GOT3 (cell line): ENCODE data around the gene FRY.

ENCODE experiments used
- DNase-seq: peaks from one replicate; lab custom pipeline; 2025; ENCODE audit warnings: mixed read lengths; lab: John Stamatoyannopoulos, UW

Gene FRY

DNA sequence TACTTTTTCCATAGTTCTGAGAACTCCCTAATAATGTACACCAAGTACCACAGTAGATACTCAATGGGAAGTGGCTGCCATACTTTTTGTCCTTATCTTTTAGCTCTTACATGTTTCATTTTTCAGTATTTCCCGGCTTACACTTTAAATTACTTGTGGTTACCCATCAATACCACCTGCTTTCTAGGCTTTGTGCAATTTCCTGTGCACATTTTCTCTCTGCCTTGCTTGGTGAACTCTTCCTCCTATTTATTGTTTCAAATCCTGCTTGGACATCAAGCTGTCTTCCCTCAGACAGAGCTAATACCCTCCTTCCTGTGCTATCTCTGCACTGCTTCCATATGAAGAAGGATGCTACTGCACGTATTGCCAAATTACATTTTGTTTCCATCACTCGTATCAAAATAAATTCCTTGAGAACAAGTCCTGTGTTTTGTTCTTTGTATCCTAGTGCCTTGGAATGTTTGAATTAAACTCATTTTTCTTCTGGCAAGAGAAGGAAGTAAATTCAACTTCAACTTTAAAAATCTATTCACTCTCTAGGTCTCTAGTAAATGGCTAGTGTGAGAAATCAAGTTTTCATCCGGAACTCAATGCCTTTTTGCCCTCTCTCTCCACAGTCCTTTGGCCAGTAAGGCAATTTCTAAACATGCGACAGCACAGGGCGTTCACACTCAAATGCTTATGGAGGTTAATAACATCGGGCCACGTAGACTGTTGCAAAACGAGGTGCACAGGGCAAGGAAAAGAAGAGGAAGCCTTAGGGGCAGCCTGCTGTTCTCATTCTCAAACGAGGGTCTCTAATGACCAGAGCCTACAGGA, 277.9 kb downstream of the FRY start:
- DNase-seq = no peak

DNA sequence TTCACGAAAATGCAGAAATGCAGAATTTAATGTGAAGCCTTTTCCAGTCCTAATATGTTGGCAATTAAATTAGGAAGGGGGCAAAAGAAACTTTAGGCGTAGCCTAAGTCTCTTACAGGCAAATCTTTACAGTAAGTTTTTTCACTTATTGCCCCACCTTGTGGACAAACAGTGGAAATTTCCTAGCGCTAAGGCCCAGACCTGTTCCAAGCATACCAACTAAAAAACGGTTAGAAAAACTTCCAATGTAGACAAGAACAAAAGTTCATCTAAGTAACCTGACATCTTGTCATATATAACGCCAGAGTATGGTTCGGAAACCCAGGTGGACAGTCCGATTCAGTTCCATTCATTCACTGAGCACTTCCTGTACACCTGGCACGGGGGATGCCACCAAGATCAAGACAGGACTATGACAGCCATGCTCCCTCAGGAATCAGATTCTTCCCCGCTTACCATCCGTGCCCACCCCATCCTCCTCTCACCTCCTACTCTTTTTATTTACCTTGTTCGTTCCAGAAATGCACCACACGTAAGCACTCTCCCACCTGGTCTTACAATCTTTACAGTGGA, 278.6 kb downstream of the FRY start:
- DNase-seq = no peak

DNA sequence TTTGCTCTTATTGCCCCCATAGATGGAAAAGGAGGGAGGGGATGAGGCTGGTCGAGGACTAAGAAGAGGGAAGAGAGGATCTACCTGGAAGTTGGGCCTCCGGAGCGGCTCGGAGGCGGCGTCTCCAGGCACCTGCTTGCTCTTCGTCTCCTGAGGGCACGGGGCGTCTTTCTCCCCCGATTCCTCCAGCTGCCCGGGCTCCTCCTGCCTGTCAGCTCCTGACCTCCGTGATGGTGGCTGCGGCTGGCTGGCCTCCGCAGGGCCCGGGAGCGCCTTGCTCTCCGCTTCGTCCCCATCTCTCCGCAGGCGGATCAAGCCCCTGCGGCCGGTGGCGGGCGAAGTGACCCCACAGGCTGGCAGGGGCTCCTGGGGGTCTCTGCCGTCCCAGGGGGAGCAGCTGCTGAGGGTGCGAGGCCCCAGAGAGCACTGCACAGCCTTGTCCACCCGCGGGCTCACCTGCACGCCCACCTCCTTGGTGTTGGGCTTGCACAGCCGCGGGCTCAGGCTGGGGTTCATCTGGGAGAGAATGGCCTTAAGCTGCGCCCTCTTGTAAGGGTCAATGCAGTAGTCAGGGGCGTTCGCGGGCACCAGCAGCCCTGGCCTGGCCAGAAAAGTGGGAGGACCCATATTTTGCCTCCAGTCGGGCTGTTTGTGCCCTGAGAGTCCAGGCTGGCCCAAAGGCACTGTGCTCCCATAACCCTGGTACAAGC, 279.8 kb downstream of the FRY start:
- no peak for DNase-seq

DNA sequence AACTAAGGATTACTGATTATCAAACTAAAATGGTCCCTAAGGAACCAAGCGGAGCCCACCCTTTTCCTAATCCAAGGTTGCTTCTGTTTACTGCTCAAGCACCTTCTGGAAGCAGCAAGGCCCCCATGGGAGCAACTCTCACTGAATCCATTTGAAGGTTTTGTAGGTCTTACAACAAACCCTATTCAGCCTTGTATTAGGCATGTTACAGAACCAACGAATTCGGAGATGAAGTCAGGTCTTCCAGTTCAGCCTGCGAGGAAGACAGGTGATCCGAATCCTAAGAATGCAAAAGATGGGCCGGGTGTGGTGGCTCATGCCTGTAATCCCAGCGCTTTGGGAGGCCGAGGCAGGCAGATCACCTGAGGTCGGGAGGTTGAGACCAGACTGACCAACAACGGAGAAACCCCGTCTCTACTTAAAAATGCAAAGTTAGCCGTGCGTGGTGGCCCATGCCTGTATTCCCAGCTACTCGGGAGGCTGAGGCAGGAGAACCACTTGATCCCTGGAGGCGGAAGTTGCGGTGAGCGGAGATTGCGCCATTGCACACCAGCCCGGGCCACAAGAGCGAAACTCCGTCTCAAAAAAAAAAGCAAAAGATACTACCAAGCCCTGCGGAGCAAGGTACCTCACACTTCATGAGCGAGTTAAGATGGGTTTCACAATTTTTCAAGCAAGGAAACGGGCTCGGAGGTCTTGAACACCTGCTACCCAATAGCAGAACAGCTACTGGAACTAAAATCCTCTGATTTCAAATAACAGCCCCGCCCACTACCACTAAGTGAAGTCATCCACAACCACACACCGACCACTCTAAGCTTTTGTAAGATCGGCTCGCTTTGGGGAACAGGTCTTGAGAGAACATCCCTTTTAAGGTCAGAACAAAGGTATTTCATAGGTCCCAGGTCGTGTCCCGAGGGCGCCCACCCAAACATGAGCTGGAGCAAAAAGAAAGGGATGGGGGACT, 283.0 kb downstream of the FRY start:
- DNase-seq = no peak

DNA sequence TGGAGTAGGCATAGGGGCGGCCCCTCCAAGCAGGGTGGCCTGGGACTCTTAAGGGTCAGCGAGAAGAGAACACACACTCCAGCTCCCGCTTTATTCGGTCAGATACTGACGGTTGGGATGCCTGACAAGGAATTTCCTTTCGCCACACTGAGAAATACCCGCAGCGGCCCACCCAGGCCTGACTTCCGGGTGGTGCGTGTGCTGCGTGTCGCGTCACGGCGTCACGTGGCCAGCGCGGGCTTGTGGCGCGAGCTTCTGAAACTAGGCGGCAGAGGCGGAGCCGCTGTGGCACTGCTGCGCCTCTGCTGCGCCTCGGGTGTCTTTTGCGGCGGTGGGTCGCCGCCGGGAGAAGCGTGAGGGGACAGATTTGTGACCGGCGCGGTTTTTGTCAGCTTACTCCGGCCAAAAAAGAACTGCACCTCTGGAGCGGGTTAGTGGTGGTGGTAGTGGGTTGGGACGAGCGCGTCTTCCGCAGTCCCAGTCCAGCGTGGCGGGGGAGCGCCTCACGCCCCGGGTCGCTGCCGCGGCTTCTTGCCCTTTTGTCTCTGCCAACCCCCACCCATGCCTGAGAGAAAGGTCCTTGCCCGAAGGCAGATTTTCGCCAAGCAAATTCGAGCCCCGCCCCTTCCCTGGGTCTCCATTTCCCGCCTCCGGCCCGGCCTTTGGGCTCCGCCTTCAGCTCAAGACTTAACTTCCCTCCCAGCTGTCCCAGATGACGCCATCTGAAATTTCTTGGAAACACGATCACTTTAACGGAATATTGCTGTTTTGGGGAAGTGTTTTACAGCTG, 283.9 kb downstream of the FRY start, which contains the start of the genes BRCA2 and ZAR1L:
BRCA2 (plus strand) TSS at position 271 of the 790 bp plus-strand sequence. CDS start 953 bp downstream, outside the sequence.
ZAR1L (minus strand) TSS at position 126 of the 790 bp plus-strand sequence. CDS start 3,438 bp downstream, outside the sequence.
- DNase-seq = peak; percentile 58

DNA sequence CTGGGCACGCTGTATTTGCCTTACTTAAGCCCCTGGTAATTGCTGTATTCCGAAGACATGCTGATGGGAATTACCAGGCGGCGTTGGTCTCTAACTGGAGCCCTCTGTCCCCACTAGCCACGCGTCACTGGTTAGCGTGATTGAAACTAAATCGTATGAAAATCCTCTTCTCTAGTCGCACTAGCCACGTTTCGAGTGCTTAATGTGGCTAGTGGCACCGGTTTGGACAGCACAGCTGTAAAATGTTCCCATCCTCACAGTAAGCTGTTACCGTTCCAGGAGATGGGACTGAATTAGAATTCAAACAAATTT, 284.4 kb downstream of the FRY start:
- no peak for DNase-seq

DNA sequence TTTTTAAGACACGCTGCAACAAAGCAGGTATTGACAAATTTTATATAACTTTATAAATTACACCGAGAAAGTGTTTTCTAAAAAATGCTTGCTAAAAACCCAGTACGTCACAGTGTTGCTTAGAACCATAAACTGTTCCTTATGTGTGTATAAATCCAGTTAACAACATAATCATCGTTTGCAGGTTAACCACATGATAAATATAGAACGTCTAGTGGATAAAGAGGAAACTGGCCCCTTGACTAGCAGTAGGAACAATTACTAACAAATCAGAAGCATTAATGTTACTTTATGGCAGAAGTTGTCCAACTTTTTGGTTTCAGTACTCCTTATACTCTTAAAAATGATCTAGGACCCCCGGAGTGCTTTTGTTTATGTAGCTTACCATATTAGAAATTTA, 284.9 kb downstream of the FRY start:
- no peak for DNase-seq

DNA sequence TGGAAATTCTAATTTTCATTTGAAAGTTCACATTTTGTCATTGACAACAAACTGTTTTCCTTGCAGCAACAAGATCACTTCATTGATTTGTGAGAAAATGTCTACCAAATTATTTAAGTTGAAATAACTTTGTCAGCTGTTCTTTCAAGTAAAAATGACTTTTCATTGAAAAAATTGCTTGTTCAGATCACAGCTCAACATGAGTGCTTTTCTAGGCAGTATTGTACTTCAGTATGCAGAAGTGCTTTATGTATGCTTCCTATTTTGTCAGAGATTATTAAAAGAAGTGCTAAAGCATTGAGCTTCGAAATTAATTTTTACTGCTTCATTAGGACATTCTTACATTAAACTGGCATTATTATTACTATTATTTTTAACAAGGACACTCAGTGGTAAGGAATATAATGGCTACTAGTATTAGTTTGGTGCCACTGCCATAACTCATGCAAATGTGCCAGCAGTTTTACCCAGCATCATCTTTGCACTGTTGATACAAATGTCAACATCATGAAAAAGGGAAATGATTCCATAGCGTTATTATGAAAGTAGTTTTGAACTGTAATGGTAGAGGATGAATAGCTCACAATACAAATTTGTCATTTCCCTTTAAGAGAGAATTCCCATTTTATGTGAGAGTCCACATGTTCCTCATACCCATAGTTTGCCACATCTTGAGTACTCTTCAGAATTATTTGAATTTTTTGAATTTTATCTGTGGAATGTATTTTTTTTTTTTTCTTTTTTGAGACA, 286.3 kb downstream of the FRY start:
- DNase-seq = no peak

DNA sequence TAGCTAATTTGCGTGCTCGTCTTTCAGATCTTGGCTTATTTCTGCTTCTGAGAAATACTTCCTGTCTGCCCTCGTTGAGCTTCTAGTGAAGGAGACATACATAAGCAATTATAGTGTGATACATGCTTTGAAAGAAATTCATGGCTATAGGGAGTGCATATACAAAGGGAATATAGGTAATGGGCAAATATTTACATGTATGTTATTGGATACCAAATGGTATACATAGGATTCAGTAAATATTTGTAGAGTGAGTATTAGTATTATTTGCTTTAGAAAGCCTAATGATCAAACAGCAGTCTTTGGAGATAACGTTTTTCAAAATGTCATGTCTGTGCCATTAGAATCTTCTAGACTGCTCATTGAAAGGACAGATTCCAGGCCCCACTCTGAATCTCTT, 289.0 kb downstream of the FRY start:
- no peak for DNase-seq

DNA sequence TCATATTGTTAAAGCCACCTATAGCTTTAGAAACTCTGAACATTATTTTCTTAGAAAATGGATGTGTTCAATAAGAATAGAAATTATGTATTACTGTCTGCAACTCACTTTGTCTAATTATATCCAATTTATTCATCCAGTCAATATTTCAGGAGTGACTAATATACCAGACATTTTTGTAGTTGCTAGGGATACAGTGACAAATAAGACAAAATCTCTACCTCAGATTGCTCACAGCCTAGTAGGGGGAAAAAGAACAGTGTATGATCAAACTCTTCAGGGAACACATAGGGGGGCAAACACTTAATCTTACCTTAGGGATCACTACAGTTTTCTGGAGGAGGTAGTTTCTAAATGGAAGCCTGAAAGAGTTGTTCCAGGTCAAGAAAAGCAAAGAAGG, 292.3 kb downstream of the FRY start:
- DNase-seq = no peak

DNA sequence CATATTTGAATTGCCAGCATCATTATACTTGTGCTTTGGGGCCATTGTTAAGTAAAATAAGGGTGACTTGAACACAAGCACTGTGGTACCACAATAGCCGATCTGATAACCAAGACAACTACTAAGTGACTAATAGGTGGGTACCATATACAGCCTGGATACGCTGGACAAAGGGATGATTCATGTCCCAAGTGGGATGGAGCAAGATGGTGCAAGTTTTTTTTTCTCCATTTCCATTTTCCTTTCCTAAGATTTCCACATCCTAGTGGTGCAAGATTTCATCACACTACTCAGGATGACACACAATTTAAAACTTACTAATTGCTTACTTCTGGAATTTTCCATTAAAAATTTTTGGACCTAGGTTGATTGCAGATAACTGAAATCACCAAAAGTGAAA, 298.9 kb downstream of the FRY start:
- no peak for DNase-seq

DNA sequence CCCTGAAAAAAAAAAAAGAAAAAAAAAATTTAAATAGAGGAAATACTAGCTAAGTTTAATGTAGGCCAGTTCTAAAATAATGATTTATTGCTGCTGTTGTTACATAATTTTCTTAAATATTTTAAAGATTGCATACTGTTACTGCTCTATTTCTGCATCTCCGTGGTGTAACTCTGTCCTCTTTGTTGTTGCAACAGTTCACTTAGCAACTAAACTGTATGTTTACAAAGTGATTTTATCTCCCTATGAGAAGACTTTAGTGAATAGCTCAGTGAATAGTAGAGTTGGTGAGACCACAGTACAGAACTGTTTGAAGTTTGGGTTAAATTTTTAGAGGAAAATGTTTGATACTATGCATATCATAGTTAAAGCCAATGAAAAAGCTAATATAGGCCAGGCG, 303.1 kb downstream of the FRY start:
- no peak for DNase-seq

DNA sequence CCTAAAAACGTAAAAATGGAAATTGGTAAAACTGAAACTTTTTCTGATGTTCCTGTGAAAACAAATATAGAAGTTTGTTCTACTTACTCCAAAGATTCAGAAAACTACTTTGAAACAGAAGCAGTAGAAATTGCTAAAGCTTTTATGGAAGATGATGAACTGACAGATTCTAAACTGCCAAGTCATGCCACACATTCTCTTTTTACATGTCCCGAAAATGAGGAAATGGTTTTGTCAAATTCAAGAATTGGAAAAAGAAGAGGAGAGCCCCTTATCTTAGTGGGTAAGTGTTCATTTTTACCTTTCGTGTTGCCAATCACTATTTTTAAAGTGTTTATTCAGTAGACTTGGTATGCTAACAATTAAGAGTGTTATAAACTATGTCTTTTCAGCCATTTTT, 309.3 kb downstream of the FRY start:
- no peak for DNase-seq

DNA sequence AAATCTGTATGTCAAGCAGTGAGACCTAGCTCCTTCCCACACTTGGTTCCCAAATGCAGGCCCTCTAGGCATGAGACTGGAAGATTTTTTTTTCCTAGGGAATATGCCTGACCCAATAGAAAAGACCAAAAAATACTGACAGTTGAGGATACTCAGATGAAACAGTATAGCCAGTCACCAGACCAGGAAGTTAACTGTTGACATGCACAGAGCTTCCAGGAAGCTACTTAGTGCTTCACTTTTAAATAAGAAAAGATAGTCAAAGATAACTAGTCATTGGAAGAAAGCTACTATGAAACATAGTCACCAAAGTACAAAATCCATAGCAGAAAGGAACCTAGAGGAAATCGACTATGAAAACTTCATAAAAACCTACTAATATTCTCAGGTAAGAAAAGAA, 316.1 kb downstream of the FRY start:
- no peak for DNase-seq
